Endothelial cell of umbilical vein (primary cell): ENCODE results near the gene WDR82. TPM values are rescaled to one million over a fixed set of nuclear protein-coding genes. Genes with fewer than 3 reads are reported as not detected.

Experiments
- BruUV-seq: library from RNA; stranded (reverse); fragments of 400-500 nt; replicated peaks from 2 replicates; lab custom pipeline; 2021; lab: Mats Ljungman, UMichigan
- CTCF ChIA-PET: fragments of 300-600, 350-600 bp; sonication (Branson Sonifier 250); formaldehyde crosslinking; loops from one replicate; lab custom pipeline; 2021; ENCODE audit warnings: antibody characterized with exemption, inconsistent platforms; lab: Charles Lee
- POLR2A ChIA-PET: fragments of 300-600, 350-600 bp; sonication (Branson Sonifier 250); formaldehyde crosslinking; loops from one replicate; lab custom pipeline; 2021; ENCODE audit warnings: antibody characterized with exemption, inconsistent platforms; lab: Charles Lee
- DNase-seq: peaks from one replicate; pipeline ENCODE4 v3.0.0-alpha.2; 2011; ENCODE audit warnings: low read depth, low spot score
- FAIRE-seq: peaks from 2 replicates; lab custom pipeline; 2011; peaks lifted over from hg19 to GRCh38; lab: Jason Lieb, UNC
- H2AFZ ChIP-seq: 2 replicates; pipeline ENCODE4 v1.6.0; 2012; ENCODE audit warnings: low read depth, low read length, control low read depth, inconsistent platforms
- H3K27ac ChIP-seq: 2 replicates; pipeline ENCODE4 v1.5.1; 2011; ENCODE audit warnings: low read depth, mild to moderate bottlenecking, control low read depth, low read length, moderate library complexity; ENCODE audit not compliant: insufficient read depth
- H3K27me3 ChIP-seq, 2 experiments: 2 replicates each; pipeline versions ENCODE4 v1.6.0 to v1.6.1; 2011; ENCODE audit warnings: low read length in 2 of 2, mixed read lengths in 1 of 2; ENCODE audit not compliant: control insufficient read depth in 2 of 2, insufficient read depth in 2 of 2
- H3K36me3 ChIP-seq, 2 experiments: 2 replicates in 1 of 2; 3 replicates in 1 of 2; pipeline ENCODE4 v1.5.1; 2011; ENCODE audit warnings: low read length in 2 of 2, mild to moderate bottlenecking in 1 of 2, moderate library complexity in 1 of 2; ENCODE audit not compliant: control insufficient read depth in 2 of 2, insufficient read depth in 2 of 2; ENCODE audit errors: extremely low read depth in 1 of 2
- H3K4me1 ChIP-seq: 3 replicates; pipeline ENCODE4 v1.5.1; 2011; ENCODE audit warnings: mild to moderate bottlenecking, low read length; ENCODE audit not compliant: control insufficient read depth, insufficient read depth; ENCODE audit errors: extremely low read depth
- H3K4me2 ChIP-seq: 2 replicates; pipeline ENCODE4 v1.6.1; 2011; ENCODE audit warnings: low read length, control low read depth, mixed read lengths; ENCODE audit not compliant: insufficient read depth
- H3K4me3 ChIP-seq, 3 experiments: fragments of 200-600 bp in 1 of 3; sonication (generic), shearing (Covaris generic) in 1 of 3; replicated peaks in 1 of 3; 2 replicates each; pipeline ENCODE4 v1.5.1; 2011 to 2016; ENCODE audit warnings: control low read depth in 3 of 3, low read length in 3 of 3, mild to moderate bottlenecking in 2 of 3, inconsistent platforms in 1 of 3, low read depth in 1 of 3, moderate library complexity in 1 of 3; ENCODE audit not compliant: insufficient read depth in 1 of 3
- H3K79me2 ChIP-seq: 2 replicates; pipeline ENCODE4 v1.6.0; 2012; ENCODE audit warnings: low read length, inconsistent platforms; ENCODE audit not compliant: control insufficient read depth, insufficient read depth
- H3K9ac ChIP-seq: replicated peaks from 2 replicates; pipeline ENCODE3; 2011; ENCODE audit warnings: low read length, control low read depth; ENCODE audit not compliant: insufficient read depth; ENCODE audit errors: extremely low read depth
- H3K9me1 ChIP-seq: replicated peaks from 3 replicates; pipeline ENCODE4 v1.6.0; 2011; ENCODE audit warnings: mild to moderate bottlenecking, low read length; ENCODE audit not compliant: control insufficient read depth, insufficient read depth; ENCODE audit errors: extremely low read depth
- H3K9me3 ChIP-seq: replicated peaks from 2 replicates; pipeline ENCODE4 v1.5.1; 2012; ENCODE audit warnings: low read length, inconsistent platforms; ENCODE audit not compliant: control insufficient read depth, insufficient read depth
- H4K20me1 ChIP-seq: replicated peaks from 2 replicates; pipeline ENCODE3; 2011; ENCODE audit warnings: mild to moderate bottlenecking, low read length; ENCODE audit not compliant: control insufficient read depth, insufficient read depth; ENCODE audit errors: extremely low read depth
- EZH2 ChIP-seq: IDR thresholded peaks from 2 replicates; pipeline ENCODE4 v1.6.1; 2012; ENCODE audit warnings: borderline replicate concordance, low read depth, mild to moderate bottlenecking, moderate library complexity, low read length, inconsistent platforms; ENCODE audit not compliant: severe bottlenecking
- FOS ChIP-seq: IDR thresholded peaks from 2 replicates; pipeline ENCODE4 v1.6.1; 2011; ENCODE audit warnings: mild to moderate bottlenecking, low read length, moderate library complexity, borderline replicate concordance; ENCODE audit not compliant: insufficient read depth
- GATA2 ChIP-seq: IDR thresholded peaks from 2 replicates; pipeline ENCODE4 v1.7.0; 2011; ENCODE audit warnings: low read depth, mild to moderate bottlenecking, moderate library complexity, mixed read lengths, low read length; ENCODE audit not compliant: insufficient read length, insufficient read depth
- JUN ChIP-seq: IDR thresholded peaks from 2 replicates; pipeline ENCODE4 v1.6.1; 2011; ENCODE audit warnings: borderline replicate concordance, low read depth; ENCODE audit not compliant: insufficient read length, insufficient read depth
- MAX ChIP-seq: IDR thresholded peaks from 2 replicates; pipeline ENCODE4 v1.6.1; 2011; ENCODE audit not compliant: insufficient read depth, insufficient read length
- MYC ChIP-seq: IDR thresholded peaks from one replicate; pipeline ENCODE4 v1.6.1; 2011; ENCODE audit warnings: mild to moderate bottlenecking, low read depth, low read length
- POLR2A ChIP-seq: IDR thresholded peaks from 2 replicates; pipeline ENCODE4 v1.6.1; 2012; ENCODE audit warnings: low read depth, mild to moderate bottlenecking, control low read depth, low read length
- POLR2AphosphoS5 ChIP-seq: IDR thresholded peaks from 2 replicates; pipeline ENCODE4 v1.6.1; 2012; ENCODE audit warnings: low read depth, mild to moderate bottlenecking, control low read depth, low read length, moderate library complexity; ENCODE audit not compliant: insufficient read depth
- dilution Hi-C: fragments of 300-500 bp; cut with MboI; formaldehyde crosslinking; loops from one replicate; pipeline ENCODE4 v1.15.0; 2019; ENCODE audit warnings: low sequenced_read_pairs; ENCODE audit not compliant: extremely low pct_ligation_motif_present
- intact Hi-C: fragments of 100-400 bp; cut with micrococcal nuclease; formaldehyde crosslinking; loops from one replicate; pipeline ENCODE4 v1.10.0; 2022
- polyA plus RNA-seq, 4 experiments: library from polyadenylated mRNA; depleted of rRNA in 3 of 4; stranded (reverse) in 3 of 4; unstranded in 1 of 4; fragments of >200 nt; gene quantifications; 2 replicates each; pipeline versions ENCODE4 v1.2.1 to v1.2.3, GENCODE V29; 2011 to 2012; ENCODE audit warnings: missing spikeins in 1 of 4
- total RNA-seq: library from RNA; stranded (reverse); gene quantifications from 2 replicates; pipeline ENCODE4 v1.2.3, GENCODE V29; 2021
- TF ChIP-seq, protein P1 (sequence below), 2 donors: IDR thresholded peaks; 1 replicate in 1 of 2; 2 replicates in 1 of 2; pipeline ENCODE4 v1.5.1; 2011; ENCODE audit warnings: low read length in 2 of 2, mild to moderate bottlenecking in 2 of 2, moderate library complexity in 2 of 2, control low read depth in 1 of 2, inconsistent platforms in 1 of 2, low read depth in 1 of 2; ENCODE audit not compliant: insufficient read depth in 1 of 2; ENCODE audit errors: extremely low read depth in 1 of 2

WDR82 gene
- total and polyA plus RNA-seq, 2 donors (not counting 3 experiments of a cell fraction or from before 2014, with no cell fraction given), result 39.9 to 71.3 TPM

DNA sequence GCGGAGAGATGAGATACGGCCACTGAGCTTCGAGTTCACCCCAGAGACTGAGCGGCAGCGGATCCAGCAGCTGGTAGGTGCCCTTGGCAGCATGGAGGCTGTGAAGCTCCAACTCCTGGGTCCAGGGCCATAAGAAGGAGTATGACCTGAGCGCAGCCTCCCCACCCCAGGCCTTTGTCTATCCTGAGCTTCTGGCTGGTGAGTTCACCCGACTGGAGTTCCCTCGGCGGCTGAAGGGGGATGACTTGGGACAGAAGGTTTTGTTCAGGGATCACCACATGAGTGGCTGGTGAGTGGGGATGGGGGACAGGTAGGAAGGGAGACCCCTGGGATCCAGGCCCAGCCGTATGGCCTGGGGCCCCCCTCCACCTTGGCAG, 30.3 kb downstream of the WDR82 start:
- POLR2A ChIA-PET, result no interaction called here
- Histone ChIP-seq H4K20me1 (no peaks in the 10 kb centered on the region), H3K9me1 (no peaks in the 10 kb centered on the region), H3K4me2 (no peak overlapping the region), H3K36me3 (peaks cover 0 to 13% of the 10 kb centered on the region in 2 experiments), H3K9ac (no peak overlapping the region), H3K4me3 (no peak overlapping the region), H3K27me3 (no peaks in the 10 kb centered on the region), H3K79me2 (no peaks in the 10 kb centered on the region), H3K4me1 (peaks cover 24% of the 10 kb centered on the region), H2AFZ (no peak overlapping the region), H3K27ac (no peak overlapping the region), H3K9me3 (no peaks in the 10 kb centered on the region)
- DNase-seq (no peak), FAIRE-seq (no peak)
- dilution Hi-C loops, result no loop called here
- CTCF ChIA-PET, result interaction anchor here (1.3 to 2.4 kb wide), 5 partner anchors 9 to 91 kb away, joined by 5 to 12 read pairs (median 9); partner anchors contain the start of gene TWF2
- BruUV-seq, result no TSS peak
- TF ChIP-seq JUN (no peak), FOS (no peak), EZH2 (no peak), MYC (no peak), MAX (no peak), GATA2 (no peak), POLR2A (no peak), POLR2AphosphoS5 (no peak)
- TF ChIP-seq, protein P1, sequence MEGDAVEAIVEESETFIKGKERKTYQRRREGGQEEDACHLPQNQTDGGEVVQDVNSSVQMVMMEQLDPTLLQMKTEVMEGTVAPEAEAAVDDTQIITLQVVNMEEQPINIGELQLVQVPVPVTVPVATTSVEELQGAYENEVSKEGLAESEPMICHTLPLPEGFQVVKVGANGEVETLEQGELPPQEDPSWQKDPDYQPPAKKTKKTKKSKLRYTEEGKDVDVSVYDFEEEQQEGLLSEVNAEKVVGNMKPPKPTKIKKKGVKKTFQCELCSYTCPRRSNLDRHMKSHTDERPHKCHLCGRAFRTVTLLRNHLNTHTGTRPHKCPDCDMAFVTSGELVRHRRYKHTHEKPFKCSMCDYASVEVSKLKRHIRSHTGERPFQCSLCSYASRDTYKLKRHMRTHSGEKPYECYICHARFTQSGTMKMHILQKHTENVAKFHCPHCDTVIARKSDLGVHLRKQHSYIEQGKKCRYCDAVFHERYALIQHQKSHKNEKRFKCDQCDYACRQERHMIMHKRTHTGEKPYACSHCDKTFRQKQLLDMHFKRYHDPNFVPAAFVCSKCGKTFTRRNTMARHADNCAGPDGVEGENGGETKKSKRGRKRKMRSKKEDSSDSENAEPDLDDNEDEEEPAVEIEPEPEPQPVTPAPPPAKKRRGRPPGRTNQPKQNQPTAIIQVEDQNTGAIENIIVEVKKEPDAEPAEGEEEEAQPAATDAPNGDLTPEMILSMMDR (IDR thresholded peaks at IDR 0.05; ENCODE audit: extremely low read depth in 1 of 2, insufficient read depth in 1 of 2, low read depth in 1 of 2, low read length in 2 of 2), result no peak
- intact Hi-C loops, result no loop called here
